Bone marrow (tissue), 2 donors: ENCODE data around the gene HSF5.

Source experiments
- DNase-seq, 2 donors: peaks; one replicate each; lab custom pipeline; 2025; lab: John Stamatoyannopoulos, UW

The HSF5 gene, protein sequence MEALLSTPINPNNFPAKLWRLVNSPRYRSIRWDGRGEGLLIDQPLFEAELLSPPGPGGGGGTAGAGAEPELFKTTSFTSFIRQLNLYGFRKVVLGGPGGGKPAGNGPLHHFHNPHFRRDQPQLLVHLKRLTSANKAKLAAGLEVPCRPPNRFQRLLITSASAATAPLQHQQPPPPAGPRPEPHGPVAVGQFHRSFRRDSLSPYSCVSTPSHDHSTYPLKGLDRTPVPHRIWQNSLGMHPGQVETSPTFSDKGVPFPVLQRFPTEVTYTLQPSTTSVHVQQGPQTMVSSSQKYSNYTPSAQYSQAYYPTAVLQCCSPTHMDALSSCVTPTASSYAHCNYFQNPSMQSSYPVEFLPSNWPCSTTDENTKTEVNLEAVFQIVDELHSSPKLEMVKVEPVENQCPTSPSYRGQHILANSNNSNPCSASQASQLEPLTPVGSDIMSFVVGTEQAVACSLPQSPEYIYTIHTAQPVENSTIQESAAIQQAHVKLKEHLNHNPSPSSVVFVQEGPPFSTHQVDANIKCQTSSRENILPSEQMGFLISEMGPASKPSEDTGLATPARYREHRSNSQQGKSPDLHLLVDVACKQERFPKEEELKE

DNA sequence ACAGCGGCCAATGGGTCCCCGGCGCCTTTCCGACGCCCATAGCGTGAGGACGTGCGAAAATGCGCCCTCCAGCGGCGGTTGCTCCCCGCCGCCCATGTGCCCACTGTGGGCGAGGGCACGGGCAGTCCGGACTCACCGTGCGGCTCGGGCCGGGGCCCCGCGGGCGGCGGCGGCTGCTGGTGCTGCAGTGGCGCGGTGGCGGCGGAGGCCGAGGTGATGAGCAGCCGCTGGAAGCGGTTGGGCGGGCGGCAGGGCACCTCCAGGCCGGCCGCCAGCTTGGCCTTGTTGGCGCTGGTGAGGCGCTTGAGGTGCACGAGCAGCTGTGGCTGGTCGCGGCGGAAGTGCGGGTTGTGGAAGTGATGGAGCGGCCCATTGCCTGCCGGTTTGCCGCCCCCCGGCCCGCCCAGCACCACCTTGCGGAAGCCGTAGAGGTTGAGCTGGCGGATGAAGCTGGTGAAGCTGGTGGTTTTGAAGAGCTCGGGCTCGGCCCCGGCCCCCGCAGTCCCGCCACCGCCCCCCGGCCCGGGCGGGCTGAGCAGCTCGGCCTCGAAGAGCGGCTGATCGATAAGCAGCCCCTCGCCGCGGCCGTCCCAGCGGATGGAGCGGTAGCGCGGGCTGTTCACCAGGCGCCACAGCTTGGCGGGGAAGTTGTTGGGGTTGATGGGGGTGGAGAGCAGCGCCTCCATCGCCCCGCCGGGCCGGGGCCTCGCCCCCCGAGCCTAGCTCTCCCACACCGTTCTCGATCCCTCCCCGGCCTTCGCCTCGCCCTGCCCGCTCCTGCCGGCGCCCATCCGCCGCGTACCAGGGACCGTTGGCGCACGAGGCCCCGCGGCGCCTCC, at the start of gene HSF5:
Gene HSF5, minus strand, starts transcription at position 820 of the 839 bp plus-strand sequence. Its CDS starts 134 bp downstream, at position 686.
- peak; percentile 12 to 36 for DNase-seq

DNA sequence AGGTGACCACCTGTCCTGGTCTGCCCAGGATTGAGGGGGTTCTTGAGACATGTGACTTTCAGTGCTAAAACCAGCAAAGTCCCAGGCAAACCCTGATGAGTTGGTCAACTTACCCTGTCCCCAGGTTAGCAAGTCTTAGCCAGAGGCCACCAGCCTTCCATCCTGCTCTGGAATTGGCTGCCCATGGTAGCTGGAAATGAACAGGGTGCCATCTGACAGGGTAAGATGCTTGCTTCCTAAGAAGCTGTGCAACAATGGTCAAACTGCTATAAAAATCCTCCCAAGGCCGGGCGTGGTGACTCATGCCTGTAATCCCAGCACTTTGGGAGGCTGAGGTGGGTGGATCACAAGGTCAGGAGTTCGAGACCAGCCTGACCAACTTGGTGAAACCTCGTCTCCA, 49.1 kb upstream of the HSF5 start:
- no peak for DNase-seq

DNA sequence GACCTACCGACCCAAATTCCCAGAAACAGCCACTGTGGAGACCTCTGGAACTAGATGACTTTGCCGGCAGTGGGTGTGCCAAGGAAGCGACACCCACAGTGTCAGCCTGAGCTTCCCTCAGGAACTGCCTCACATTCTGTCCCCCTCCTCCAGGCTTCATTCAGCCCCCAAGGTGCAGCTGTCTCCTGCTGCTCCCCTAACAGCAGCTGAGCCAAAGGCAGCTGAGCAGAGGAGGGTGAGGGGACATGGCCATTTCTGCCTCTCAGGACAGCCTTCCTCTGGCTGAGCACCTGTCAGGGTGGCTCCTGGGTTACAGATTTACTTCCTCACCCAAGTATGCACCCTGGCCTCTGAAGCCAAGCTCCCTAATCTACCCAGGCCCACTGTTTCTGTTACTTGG, 48.3 kb upstream of the HSF5 start:
- no peak for DNase-seq

DNA sequence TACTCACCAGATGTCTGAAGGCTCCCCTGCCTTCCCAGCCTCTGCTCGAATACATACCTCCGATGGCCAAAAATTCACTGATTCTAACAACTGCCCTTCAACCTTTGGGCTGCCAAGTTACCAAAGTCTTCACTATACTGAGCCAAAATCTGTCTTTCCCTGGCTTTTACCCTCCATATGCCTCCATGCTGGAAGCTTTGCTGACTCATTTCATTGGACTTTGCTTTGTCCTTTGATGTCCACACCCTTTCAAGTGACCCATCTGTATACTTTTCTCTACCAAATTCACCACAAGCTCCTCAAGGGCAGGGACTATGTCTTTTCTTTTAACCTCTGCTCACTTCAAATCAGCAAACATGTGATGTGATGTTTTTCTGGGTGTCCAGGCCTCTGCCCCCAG, 47.2 kb upstream of the HSF5 start:
- no peak for DNase-seq

DNA sequence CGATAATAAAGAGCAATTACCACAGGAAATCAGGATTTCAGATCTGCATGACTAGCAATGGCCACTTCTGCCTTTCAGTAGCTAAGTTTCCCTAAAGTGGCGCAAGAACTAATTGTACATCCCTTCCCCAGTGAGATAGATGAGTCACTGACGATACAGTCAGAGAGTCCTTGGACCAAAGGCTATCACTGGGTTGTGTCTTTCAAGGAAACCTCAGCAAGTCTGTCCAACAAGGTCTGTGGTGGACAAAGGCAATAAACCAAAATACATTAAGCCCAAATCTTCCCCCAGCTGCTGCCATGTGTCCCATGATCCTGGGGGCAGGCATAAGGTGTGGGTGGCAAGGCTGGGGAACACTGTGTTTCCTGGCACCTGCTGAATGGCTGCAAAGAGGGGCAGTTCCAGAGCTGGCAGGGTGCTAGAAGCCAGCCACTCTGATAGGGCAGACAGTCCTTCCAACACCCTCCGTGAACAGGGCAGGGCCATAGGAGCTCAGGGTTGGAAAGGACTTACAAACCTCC, 46.8 kb upstream of the HSF5 start:
- DNase-seq, result no peak

DNA sequence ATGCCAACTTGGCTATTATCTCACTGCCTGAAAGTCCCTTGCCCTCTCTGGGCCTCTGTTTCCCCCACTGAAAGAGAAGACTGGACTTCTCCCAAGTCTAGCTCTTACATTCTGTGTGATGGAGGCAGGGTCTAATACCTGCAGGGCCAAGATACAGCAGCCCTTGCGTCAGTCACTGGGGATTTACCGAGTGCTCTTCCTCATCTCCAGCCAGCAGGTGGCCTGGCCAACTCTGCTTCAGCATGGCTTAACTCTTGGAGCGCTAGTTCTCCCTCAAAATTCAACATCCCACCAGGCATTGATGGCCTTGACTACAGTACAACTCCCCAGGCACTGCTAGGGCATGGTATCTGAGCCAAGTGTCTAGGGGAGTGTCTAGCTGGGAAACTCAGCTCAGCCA, 46.1 kb upstream of the HSF5 start:
- DNase-seq, result no peak

DNA sequence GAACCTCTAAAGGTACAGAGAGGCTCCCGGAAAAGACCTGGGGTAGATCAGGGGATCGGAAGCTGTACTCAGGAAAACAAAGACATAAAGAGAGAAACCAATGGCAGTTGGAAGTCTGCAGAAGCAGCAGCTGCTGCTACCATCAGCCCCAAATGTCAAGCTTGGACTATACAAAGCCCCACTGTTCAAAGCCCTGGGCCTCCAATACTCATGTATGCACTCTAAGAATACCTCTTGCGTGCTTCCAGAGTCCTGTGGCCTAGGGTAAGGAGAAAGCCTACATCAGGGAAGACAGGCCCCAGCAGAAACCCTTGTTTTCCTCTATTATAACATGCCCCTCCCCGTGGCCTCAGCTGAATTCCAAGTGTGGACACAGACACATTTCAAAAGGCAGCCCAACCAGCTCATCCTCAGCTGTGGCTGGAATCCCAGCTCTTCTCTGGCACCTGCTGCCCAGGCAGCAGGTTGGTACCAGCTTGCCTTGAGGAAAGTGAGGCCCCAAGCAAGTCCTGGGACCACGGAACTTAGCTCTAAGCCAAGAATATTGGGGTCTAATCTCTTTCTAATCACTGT, 45.5 kb upstream of the HSF5 start:
- no peak for DNase-seq

DNA sequence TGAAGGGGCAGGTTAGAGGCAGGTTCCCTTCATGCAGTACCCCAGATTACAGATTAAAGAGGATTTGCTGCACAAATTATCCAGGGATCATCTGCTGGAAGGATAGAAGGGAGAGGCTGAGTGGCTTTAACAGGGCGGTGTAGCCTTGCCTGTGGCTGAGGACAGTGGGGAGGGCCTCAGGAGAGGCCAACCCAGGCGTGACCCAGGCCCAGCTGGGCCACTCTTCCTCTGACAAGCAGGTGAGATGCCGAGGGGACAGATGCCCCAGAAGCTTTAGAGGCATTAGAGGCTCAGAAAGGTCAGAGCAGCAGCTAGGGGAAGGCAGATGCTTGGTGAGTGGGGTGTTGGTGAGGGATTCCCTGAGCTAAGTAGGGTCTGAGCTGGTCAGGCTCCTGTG, 44.3 kb upstream of the HSF5 start:
- no peak for DNase-seq

DNA sequence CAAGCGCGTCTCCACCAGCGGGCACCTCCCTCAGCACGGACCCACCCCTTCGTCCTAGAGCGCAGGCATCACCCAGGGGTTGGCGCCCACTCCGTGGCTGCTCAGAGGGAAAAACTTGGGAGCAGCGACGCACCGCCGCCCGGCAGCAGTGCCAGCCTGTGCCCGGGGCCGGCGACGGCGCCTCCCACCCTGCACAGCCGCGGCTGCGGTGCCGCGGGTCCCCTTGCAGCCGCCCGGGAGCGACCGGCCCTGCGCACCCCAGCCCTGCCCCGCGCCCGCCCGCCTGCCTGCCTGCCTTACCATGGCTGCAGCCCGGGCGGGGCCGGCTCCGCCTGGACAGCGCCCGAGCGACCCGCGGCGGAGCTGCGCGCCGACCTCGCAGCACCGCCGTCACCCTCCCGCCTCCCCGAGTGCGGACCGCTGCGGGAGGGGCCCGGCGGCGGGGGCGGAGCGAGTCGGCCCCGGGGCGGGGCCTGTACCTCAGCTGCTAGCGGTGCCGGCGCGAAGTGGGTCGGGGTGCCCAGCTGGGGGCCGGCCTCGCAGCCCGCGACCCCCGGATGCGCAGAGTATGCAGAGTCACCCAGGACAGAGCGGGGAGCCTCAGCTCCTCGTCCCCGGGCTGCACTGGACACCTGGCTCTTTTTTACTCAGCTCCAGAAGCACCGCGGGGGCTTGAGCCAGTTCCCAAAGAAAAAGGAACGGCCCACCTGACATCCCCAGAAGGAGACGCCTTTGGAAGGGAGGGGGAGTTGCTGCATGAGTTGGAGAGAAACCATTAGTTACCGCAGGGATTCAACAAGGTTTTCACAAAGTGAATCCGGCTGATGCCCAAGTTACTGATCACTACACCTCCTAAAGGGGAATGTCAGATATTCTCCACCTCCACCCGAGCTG, 43.7 kb upstream of the HSF5 start:
- DNase-seq, result no peak

DNA sequence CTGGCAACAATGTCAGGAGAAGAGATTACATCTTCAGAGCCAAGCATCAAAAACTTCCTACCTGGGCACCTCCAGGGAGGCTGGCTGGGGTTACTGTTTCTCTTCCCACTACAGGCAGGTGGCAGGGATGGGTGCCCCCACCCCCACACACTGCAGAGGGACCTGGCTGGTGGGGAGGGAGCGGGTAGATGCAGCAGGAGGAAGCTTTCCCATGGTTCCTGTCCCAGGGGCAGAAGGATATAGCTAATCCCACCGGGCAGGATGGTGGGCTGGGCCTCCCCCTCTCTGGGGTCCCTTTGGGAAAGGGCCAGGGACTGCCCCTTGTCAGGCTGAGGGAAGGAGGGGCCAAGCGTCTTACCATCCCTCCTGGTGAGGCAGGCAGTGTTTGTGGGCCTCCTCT, 42.9 kb upstream of the HSF5 start:
- DNase-seq, result no peak

DNA sequence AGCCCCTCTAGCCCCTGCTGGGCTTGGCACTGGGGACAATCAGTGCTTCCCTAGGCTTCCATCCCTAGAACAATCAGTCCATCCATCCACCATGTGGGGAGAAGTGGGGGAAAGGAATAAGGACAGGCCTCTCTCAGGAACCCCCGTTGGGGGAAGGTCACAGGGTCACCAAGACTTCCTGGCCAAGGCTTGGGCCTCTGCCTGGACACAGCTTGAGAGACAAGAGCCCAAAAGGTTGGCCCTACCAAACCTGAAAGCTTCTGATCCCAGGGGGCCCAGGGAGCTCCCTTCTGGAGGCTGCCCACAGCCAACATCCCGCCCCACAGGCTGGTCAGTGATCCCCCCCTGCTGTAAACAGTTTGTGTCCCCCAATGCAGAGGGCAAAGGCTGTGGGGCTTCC, 42.4 kb upstream of the HSF5 start:
- no peak for DNase-seq

DNA sequence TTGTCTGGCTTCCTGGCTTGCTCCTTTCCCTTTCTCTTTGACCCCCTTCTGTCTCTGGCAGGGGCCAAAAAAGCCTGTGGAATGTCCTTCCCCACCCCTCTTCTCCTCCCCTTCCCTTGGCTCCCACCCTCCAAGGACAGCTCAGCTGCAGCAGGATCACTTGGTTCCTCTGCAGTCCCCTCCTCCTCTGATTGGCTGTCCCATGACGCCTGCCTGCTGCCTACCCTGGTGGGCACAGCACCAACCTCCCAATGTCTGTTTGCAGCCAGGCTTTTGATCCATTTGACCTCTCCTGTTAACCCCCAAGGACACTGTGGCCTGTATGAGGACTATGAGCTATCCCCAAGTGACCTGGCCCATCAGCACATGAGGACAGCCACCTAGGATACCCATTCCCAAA, 41.1 kb upstream of the HSF5 start:
- no peak for DNase-seq

DNA sequence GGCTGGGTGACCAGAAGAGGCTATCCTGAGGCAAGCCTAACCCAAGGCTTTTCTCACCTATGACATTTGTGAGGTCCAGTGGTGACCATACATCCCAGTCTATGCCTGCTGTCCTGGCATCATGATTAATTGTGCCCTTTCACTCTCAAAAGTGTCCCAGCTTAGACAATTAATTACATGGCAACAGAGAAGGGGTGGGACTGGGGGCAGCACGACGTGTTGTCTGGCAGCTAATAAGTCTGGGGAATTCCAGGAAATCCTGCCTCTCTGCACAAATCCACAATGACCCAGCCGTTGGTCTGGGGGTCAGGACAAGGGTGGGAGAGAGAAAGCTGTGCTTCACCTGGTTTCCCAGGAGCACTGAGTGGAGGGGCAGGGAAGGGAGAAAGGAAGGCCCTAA, 40.2 kb upstream of the HSF5 start:
- DNase-seq, result no peak

DNA sequence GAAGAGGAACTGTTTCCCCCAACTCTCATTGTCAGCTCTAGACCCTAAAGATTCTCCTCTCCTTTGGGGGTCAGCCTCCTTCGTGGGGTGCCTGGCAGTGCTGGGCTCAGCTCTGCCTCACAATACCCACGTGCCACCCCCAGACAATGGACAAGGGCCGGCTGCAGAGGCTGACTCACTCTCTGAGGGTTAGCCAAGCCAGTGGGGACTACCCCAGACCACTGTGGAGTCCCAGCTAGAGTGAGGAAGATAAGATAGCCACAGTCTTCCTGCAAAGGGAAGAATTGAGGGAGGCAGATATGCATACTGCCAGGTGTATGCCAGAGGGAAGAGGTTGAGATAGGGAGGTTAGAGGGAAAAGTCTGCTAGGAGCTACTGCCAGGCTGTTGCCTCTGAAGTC, 39.7 kb upstream of the HSF5 start:
- no peak for DNase-seq

DNA sequence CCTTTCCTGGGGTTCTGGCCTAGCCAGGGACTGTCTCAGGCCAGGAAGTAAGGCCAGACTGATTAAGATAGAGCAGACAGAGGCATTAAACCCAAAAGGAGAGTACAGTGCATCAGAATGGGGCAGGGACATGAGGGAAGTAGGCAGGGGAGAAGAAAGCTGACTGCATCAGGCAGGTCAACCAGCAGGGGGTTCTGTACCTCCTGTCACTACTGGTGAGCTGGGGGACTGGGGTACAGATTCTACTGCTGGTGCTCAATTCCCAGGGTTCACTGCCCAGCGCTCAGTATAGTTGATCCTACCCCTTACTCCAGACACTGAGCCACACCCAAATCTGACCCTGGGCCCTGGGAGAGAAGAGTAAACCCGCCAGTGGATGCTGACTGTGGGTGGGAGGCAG, 39.1 kb upstream of the HSF5 start:
- DNase-seq, result no peak

DNA sequence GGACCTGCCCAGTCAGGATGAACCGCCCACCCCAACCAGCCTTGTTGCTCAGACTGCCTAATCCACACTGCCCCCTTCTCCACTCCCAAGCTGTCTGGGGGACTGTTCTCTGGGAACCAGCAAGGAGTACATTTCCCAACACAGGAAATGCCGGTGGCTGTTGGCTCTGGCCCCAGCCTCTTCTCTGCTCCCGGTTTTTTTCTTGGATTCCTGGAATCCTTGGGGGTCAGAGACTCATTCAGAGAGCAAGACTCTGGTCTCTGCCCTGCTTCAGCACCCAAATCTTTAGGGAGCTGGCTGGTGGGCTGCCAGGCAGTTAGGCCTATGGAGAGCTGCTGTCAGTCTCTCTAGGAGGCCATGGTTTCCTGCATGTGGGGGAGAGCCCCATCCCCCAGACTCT, 37.0 kb upstream of the HSF5 start:
- no peak for DNase-seq

DNA sequence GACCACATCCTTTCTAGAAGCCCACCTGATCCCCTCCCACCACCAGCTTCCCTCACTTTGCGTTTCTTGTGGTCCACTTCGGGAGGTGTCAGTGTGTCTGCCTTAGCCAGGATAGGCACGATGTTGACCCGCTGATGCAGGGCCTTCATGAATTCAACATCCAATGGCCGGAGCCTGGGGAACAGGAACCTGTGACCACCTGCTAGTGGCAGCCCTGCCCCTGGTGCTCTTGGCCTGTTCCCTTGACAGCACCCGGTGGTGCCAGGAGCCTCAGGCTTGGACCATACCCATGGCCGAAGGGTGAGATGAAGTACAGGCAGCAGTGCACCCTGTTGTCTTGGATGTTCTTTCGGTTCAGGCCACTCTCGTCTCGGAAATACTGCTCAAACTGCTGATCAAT, 33.5 kb upstream of the HSF5 start:
- no peak for DNase-seq

DNA sequence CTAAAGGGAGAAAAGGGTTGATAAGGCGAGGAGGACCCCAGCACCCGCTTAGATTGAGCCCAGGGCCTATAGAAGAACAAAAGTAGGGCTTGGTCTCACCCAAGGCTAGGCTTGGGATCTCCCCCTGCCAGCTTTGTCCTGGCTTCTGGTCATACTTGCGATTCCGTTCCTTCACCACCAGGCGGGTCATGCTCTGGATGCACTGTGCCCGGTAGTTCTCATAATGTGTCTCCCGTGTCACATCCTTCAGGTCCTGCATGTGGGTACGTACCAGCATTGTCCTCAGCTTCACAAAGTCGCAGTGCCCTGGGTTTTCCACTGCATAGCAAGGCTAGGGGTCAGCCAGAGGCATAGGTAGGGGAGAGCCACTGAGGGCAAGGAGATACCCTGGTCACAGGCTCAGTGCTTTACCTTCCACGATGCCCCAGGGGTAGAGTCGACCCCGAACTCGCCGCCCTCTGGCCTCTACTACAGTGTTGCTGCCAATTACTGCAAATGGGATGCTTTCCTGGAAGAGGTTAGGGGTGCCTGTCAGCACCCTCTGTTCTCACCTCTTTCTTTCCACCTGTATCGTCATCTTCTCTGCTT, 32.7 kb upstream of the HSF5 start:
- DNase-seq, result no peak

DNA sequence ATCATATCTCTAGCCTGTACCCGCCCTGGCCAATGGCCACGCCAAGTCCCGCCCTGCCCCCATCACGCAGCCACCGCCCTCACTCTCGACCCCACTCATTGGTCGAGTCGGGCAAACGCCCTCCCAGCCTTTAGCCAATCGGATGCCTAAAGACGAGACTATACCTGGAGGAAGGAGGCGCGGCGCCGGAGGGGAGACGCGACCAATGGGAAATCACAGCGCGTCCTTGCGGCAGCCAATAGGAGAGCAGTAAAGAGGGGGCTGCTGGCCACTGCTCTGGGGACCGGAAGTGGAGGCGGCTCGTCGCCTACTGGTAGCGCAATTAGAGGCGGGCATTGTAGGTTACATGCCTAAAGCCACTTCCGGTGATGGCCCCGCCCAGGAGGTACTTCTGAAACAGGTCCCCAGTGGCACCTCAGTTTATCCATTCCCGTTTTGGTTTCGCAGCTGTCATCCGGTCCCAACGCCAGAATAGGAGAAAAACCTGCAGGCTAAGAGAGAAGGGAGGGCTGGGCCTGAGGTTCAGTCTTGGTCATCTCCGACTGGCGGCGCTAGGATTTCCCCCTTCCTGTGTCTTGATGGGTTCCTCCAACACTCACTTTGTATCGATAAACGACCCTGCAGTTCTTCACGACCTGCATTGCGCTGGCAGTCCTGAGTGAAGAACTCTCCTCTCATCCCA, 29.9 kb upstream of the HSF5 start:
- peak; percentile 99 to 100 for DNase-seq

DNA sequence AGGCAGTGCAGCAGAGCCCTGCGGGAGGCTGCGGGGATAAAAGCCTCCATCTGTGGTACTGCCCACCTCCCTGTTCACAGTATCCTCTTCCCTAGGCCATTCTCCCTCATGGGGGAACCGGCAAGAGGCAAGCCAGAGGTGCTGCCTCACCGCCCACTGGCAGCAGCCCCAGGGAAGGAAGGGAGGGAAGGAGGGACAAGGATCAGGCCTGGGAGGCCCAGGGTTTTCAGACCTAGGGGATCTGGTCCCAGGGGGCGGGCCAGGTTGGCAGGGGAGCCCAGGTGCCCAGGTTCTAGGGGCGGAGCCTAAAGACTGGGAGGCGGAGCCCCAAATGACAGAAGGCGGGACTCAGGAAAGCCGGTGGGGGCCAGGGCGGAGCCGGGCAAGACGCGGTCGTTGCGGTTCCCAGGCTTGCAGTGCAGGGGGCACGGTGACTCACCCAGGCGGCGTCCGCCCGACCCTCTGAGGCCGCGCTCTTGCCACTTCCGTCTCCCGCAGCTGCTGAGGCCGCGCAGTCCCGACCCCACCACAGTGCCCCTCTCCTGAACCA, 29.2 kb upstream of the HSF5 start:
- no peak for DNase-seq
